Subcutaneous abdominal adipose tissue (tissue), 5 donors: ENCODE data around the gene MRGPRF.

Experiments used
- H3K27ac ChIP-seq: one replicate; pipeline ENCODE4 v1.7.0; 2013; ENCODE audit warnings: low read depth, mild to moderate bottlenecking, inconsistent platforms, low read length, moderate library complexity
- H3K27me3 ChIP-seq, 5 donors: one replicate each; pipeline ENCODE4 v1.7.0; 2013; ENCODE audit warnings: low read length in 5 of 5, inconsistent platforms in 1 of 5; ENCODE audit not compliant: control insufficient read depth in 5 of 5, insufficient read depth in 4 of 5
- H3K36me3 ChIP-seq, 5 donors: one replicate each; pipeline ENCODE4 v1.7.0; 2013; ENCODE audit warnings: low read length in 5 of 5; ENCODE audit not compliant: control insufficient read depth in 5 of 5, insufficient read depth in 5 of 5
- H3K4me1 ChIP-seq, 5 donors: one replicate each; pipeline ENCODE4 v1.7.0; 2013; ENCODE audit warnings: low read length in 5 of 5, mild to moderate bottlenecking in 3 of 5, moderate library complexity in 1 of 5; ENCODE audit not compliant: control insufficient read depth in 5 of 5, insufficient read depth in 5 of 5
- H3K4me3 ChIP-seq, 5 donors: one replicate each; pipeline ENCODE4 v1.7.0; 2013; ENCODE audit warnings: low read length in 5 of 5, low read depth in 1 of 5
- H3K9ac ChIP-seq, 5 donors: one replicate each; pipeline ENCODE4 v1.7.0; 2013; ENCODE audit warnings: low read length in 5 of 5, mild to moderate bottlenecking in 4 of 5, moderate library complexity in 3 of 5
- H3K9me3 ChIP-seq, 5 donors: one replicate each; pipeline ENCODE4 v1.7.0; 2013; ENCODE audit warnings: low read length in 5 of 5; ENCODE audit not compliant: control insufficient read depth in 5 of 5
- donor health status: healthy.
- donor health status: healthy.
- donor health status: healthy.
- donor health status: healthy.
- donor health status: healthy.

The MRGPRF gene

GRCh38 chr11:68989936-68990606, 23.0 kb downstream of the MRGPRF start:
- Histone ChIP-seq H3K9ac (no peak overlapping the region), H3K36me3 (no peaks in the 10 kb centered on the region), H3K27ac (no peak overlapping the region), H3K9me3 (peaks cover 0 to 6% (median 0%) of the 10 kb centered on the region in 5 donors), H3K4me1 (peaks cover 0 to 4% (median 0%) of the 10 kb centered on the region in 5 donors), H3K27me3 (peaks cover 11 to 27% (median 16%) of the 10 kb centered on the region in 5 donors), H3K4me3 (no peak overlapping the region)

- H3K9ac ChIP-seq, result no peak overlapping the region
- no peak overlapping the region for H3K4me3 ChIP-seq
- H3K36me3 ChIP-seq, result no peaks in the 10 kb centered on the region
- H3K4me1 ChIP-seq, result no peaks in the 10 kb centered on the region
- H3K9me3 ChIP-seq, result peaks cover 0 to 6% (median 0%) of the 10 kb centered on the region in 5 donors
- no peak overlapping the region for H3K27ac ChIP-seq
- peaks cover 5 to 21% (median 8%) of the 10 kb centered on the region in 5 donors for H3K27me3 ChIP-seq
Observed at GRCh38 chr11:68988491-68988890, 24.6 kb downstream of the MRGPRF start.

- Histone ChIP-seq H3K4me1 (no peaks in the 10 kb centered on the region), H3K27ac (no peak overlapping the region), H3K27me3 (peaks cover 2 to 12% (median 5%) of the 10 kb centered on the region in 5 donors)
Observed at GRCh38 chr11:68987211-68987610, 25.8 kb downstream of the MRGPRF start.

GRCh38 chr11:68983801-68984200, 29.2 kb downstream of the MRGPRF start:
- Histone ChIP-seq H3K4me3 (no peak overlapping the region), H3K4me1 (peaks cover 0 to 10% (median 6%) of the 10 kb centered on the region in 5 donors), H3K36me3 (no peaks in the 10 kb centered on the region), H3K27ac (no peak overlapping the region), H3K27me3 (peaks cover 4 to 14% (median 7%) of the 10 kb centered on the region in 5 donors), H3K9ac (no peak overlapping the region), H3K9me3 (peaks cover 0 to 12% (median 4%) of the 10 kb centered on the region in 5 donors)

More at GRCh38 chr11:68987211-68987610, 25.8 kb downstream of the MRGPRF start:
- H3K36me3 ChIP-seq, result no peaks in the 10 kb centered on the region
- no peak overlapping the region for H3K4me3 ChIP-seq
- no peak overlapping the region for H3K9ac ChIP-seq
- H3K9me3 ChIP-seq, result peaks cover 0 to 8% (median under 1%) of the 10 kb centered on the region in 5 donors

- H3K4me3 ChIP-seq, result no peak overlapping the region
- no peaks in the 10 kb centered on the region for H3K36me3 ChIP-seq
- H3K9me3 ChIP-seq, result peaks cover 0 to 12% (median 4%) of the 10 kb centered on the region in 5 donors
- H3K27ac ChIP-seq, result no peak overlapping the region
- H3K27me3 ChIP-seq, result peaks cover 5 to 23% (median 9%) of the 10 kb centered on the region in 5 donors
- H3K9ac ChIP-seq, result no peak overlapping the region
- peaks cover 0 to 26% (median 16%) of the 10 kb centered on the region in 5 donors for H3K4me1 ChIP-seq
Observed at GRCh38 chr11:68982134-68982533, 30.9 kb downstream of the MRGPRF start.

GRCh38 chr11:68980776-68981065, 32.3 kb downstream of the MRGPRF start, which contains the start of gene MRGPRD:
TSS of gene MRGPRD (minus strand) at chr11:68980986. CDS start at chr11:68980986, 0 bp downstream.
- no peak within 1 kb of the TSS for H3K27ac ChIP-seq
- peaks cover 0 to 38% (median 16%) of the 10 kb centered on the region in 5 donors for H3K4me1 ChIP-seq
- H3K9ac ChIP-seq, result no peak within 1 kb of the TSS
- H3K27me3 ChIP-seq, result peaks cover 5 to 23% (median 9%) of the 10 kb centered on the region in 5 donors
- no peaks in the 10 kb centered on the region for H3K36me3 ChIP-seq
- H3K9me3 ChIP-seq, result peaks cover 0 to 6% (median 4%) of the 10 kb centered on the region in 5 donors
- H3K4me3 ChIP-seq, result no peak within 1 kb of the TSS

GRCh38 chr11:68979931-68980775, 32.9 kb downstream of the MRGPRF start:
- Histone ChIP-seq H3K4me1 (peaks cover 0 to 38% (median 16%) of the 10 kb centered on the region in 5 donors), H3K36me3 (no peaks in the 10 kb centered on the region), H3K4me3 (no peak overlapping the region), H3K9me3 (peaks cover 0 to 6% (median 4%) of the 10 kb centered on the region in 5 donors), H3K9ac (no peak overlapping the region), H3K27ac (no peak overlapping the region), H3K27me3 (peaks cover 5 to 23% (median 9%) of the 10 kb centered on the region in 5 donors)

GRCh38 chr11:68978931-68979594, 34.0 kb downstream of the MRGPRF start:
- Histone ChIP-seq H3K9me3 (peaks cover 0 to 6% (median 4%) of the 10 kb centered on the region in 5 donors), H3K36me3 (no peaks in the 10 kb centered on the region), H3K9ac (peak overlapping the region in 1 of 5 donors; percentile 51), H3K4me3 (peak overlapping the region in 1 of 5 donors; percentile 41), H3K27ac (no peak overlapping the region), H3K4me1 (peaks cover 0 to 42% (median 16%) of the 10 kb centered on the region in 5 donors), H3K27me3 (peaks cover 5 to 23% (median 9%) of the 10 kb centered on the region in 5 donors)

GRCh38 chr11:68978626-68978930, 34.5 kb downstream of the MRGPRF start:
- H3K9ac ChIP-seq, result peak overlapping the region in 1 of 5 donors; percentile 51
- peaks cover 5 to 23% (median 9%) of the 10 kb centered on the region in 5 donors for H3K27me3 ChIP-seq
- H3K4me1 ChIP-seq, result peaks cover 0 to 42% (median 16%) of the 10 kb centered on the region in 5 donors
- H3K36me3 ChIP-seq, result no peaks in the 10 kb centered on the region
- H3K9me3 ChIP-seq, result peaks cover 0 to 6% (median 4%) of the 10 kb centered on the region in 5 donors
- no peak overlapping the region for H3K27ac ChIP-seq
- H3K4me3 ChIP-seq, result peak overlapping the region in 1 of 5 donors; percentile 41
